Neuronal stem cell (in vitro differentiated cells): ENCODE measurements around the gene OTOP2.
"Not testable (repeated sequence)": the region's sequence is repeated elsewhere in the genome, so short reads cannot be mapped to it uniquely, and the experiment has no call there.

ENCODE experiments used
- DNase-seq: peaks from one replicate; pipeline ENCODE4 v3.0.0-alpha.2; 2013; ENCODE audit warnings: low spot score
- H2AFZ ChIP-seq: one replicate; pipeline ENCODE4 v1.6.1; 2013; ENCODE audit warnings: mild to moderate bottlenecking, low read length, inconsistent platforms
- H2AK5ac ChIP-seq: 2 replicates; pipeline ENCODE4 v1.6.1; 2013; ENCODE audit warnings: low read depth, mild to moderate bottlenecking, inconsistent platforms, low read length, moderate library complexity, mixed read lengths
- H2BK120ac ChIP-seq: 2 replicates; pipeline ENCODE4 v1.6.1; 2013; ENCODE audit warnings: low read depth, mild to moderate bottlenecking, inconsistent platforms, low read length, moderate library complexity, mixed read lengths
- H2BK12ac ChIP-seq: one replicate; pipeline ENCODE4 v1.6.1; 2013; ENCODE audit warnings: low read length, inconsistent platforms
- H2BK15ac ChIP-seq: 2 replicates; pipeline ENCODE4 v1.6.1; 2013; ENCODE audit warnings: mild to moderate bottlenecking, low read length, inconsistent platforms, mixed read lengths
- H2BK5ac ChIP-seq: one replicate; pipeline ENCODE4 v1.6.1; 2013; ENCODE audit warnings: inconsistent platforms, mild to moderate bottlenecking, low read length, moderate library complexity
- H3K14ac ChIP-seq: one replicate; pipeline ENCODE4 v1.6.1; 2013; ENCODE audit warnings: low read length, inconsistent platforms
- H3K18ac ChIP-seq: 2 replicates; pipeline ENCODE4 v1.6.1; 2013; ENCODE audit warnings: low read length, inconsistent platforms
- H3K23ac ChIP-seq: 2 replicates; pipeline ENCODE4 v1.6.1; 2013; ENCODE audit warnings: low read depth, mild to moderate bottlenecking, mixed read lengths, low read length, inconsistent platforms; ENCODE audit not compliant: poor library complexity
- H3K27ac ChIP-seq: replicated peaks from 3 replicates; pipeline ENCODE4 v1.5.1; 2013; ENCODE audit warnings: low read length, inconsistent platforms
- H3K27me3 ChIP-seq, 3 experiments: 2 replicates each; pipeline ENCODE4 v1.6.1; 2013; ENCODE audit warnings: low read length in 3 of 3, mild to moderate bottlenecking in 2 of 3, inconsistent platforms in 1 of 3, low read depth in 1 of 3, mixed read lengths in 1 of 3, moderate library complexity in 1 of 3; ENCODE audit not compliant: control insufficient read depth in 3 of 3, insufficient read depth in 3 of 3
- H3K36me3 ChIP-seq, 2 donors: replicated peaks in 1 of 2; 2 replicates each; pipeline ENCODE4 v1.6.1; 2013; ENCODE audit warnings: low read length in 2 of 2; ENCODE audit not compliant: control insufficient read depth in 2 of 2, insufficient read depth in 2 of 2
- H3K4ac ChIP-seq: 2 replicates; pipeline ENCODE4 v1.6.1; 2013; ENCODE audit warnings: inconsistent platforms, mild to moderate bottlenecking, low read length, moderate library complexity
- H3K4me1 ChIP-seq, 2 donors: 1 replicate in 1 of 2; 2 replicates in 1 of 2; pipeline ENCODE4 v1.6.1; 2013; ENCODE audit warnings: low read length in 2 of 2, low read depth in 1 of 2; ENCODE audit not compliant: control insufficient read depth in 2 of 2, insufficient read depth in 1 of 2
- H3K4me2 ChIP-seq: one replicate; pipeline ENCODE4 v1.6.1; 2013; ENCODE audit warnings: mild to moderate bottlenecking, low read length, inconsistent platforms; ENCODE audit not compliant: insufficient read depth, poor library complexity, severe bottlenecking
- H3K4me3 ChIP-seq, 2 donors: 2 replicates each; pipeline ENCODE4 v1.5.1; 2013; ENCODE audit warnings: low read length in 2 of 2, mild to moderate bottlenecking in 2 of 2, inconsistent platforms in 1 of 2, moderate library complexity in 1 of 2
- H3K79me1 ChIP-seq: one replicate; pipeline ENCODE4 v1.6.1; 2013; ENCODE audit warnings: low read depth, mild to moderate bottlenecking, inconsistent platforms, low read length, moderate library complexity
- H3K9ac ChIP-seq: one replicate; pipeline ENCODE4 v1.6.1; 2013; ENCODE audit warnings: mild to moderate bottlenecking, low read depth, low read length, inconsistent platforms; ENCODE audit not compliant: poor library complexity
- H3K9me3 ChIP-seq, 2 donors: replicated peaks in 1 of 2; 2 replicates each; pipeline versions ENCODE3 to v1.6.1; 2013; ENCODE audit warnings: low read length in 2 of 2, mild to moderate bottlenecking in 2 of 2, inconsistent platforms in 1 of 2, low read depth in 1 of 2, mixed read lengths in 1 of 2, moderate library complexity in 1 of 2; ENCODE audit not compliant: control insufficient read depth in 2 of 2, insufficient read depth in 1 of 2
- H4K8ac ChIP-seq: one replicate; pipeline ENCODE4 v1.6.1; 2013; ENCODE audit warnings: low read depth, mild to moderate bottlenecking, inconsistent platforms, low read length, moderate library complexity
- H4K91ac ChIP-seq: one replicate; pipeline ENCODE4 v1.6.1; 2013; ENCODE audit warnings: low read length, low read depth, mild to moderate bottlenecking, inconsistent platforms; ENCODE audit not compliant: poor library complexity
- WGBS, 2 donors: extraction: QIAGEN DNeasy Blood & Tissue Kit; methylation state at CpG; one replicate each; pipeline ENCODE4 v1.1.7; 2013; ENCODE audit warnings: missing lambda C conversion rate in 2 of 2, mixed read lengths in 1 of 2; ENCODE audit not compliant: insufficient read length in 2 of 2, insufficient replicate concordance in 1 of 2; ENCODE audit errors: extremely low coverage in 2 of 2; 5-methylcytosine and 5-hydroxymethylcytosine counted together

Gene OTOP2

DNA sequence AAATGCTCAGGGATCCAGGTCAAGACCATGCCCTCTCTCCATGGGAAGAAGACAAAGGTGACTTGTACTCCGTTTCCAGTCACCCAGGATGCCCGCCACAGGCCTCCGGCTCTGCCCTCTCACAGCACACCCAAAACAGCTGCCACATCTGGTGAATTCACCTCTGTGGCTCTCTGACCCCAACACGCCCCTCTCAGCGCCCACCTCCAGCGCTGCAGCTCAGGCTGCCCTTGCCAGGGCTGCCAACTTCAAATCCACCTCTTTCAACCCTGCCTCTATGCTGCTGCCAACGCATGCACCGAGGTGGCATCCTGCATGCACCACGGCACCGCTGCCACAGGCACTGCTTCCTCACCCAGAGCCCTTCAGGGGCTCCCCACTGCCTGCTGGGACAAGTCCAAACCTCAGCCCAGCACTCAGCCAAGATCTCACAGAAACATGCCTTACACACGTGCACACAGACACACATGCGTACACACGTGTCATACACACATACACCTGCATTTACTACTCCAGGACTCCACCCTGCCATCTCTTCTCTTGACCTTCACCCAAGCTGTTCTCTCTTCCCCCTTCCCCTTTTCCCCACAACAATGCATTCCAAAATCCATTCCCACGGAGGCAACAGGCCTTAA, 41.0 kb downstream of the OTOP2 start:
- Histone ChIP-seq H3K4me3 (no peak overlapping the region), H3K14ac (no peak overlapping the region), H2AK5ac (no peak overlapping the region), H2BK12ac (no peak overlapping the region), H3K4me2 (no peak overlapping the region), H3K36me3 (no peaks in the 10 kb centered on the region), H3K27me3 (peaks cover 0 to 37% (median 0%) of the 10 kb centered on the region in 3 experiments), H3K9ac (no peak overlapping the region), H3K4me1 (no peaks in the 10 kb centered on the region), H3K18ac (no peak overlapping the region), H2BK120ac (no peak overlapping the region), H2BK5ac (no peak overlapping the region), H3K9me3 (no peaks in the 10 kb centered on the region), H3K27ac (no peak overlapping the region), H3K79me1 (no peaks in the 10 kb centered on the region), H3K4ac (no peak overlapping the region), H4K8ac (no peak overlapping the region), H2AFZ (no peak overlapping the region), H2BK15ac (no peak overlapping the region), H4K91ac (no peak overlapping the region), H3K23ac (no peak overlapping the region)
- WGBS, 2 donors, result no CpG with 5 or more reads among the region's 14 CpGs
- DNase-seq, result no peak

DNA sequence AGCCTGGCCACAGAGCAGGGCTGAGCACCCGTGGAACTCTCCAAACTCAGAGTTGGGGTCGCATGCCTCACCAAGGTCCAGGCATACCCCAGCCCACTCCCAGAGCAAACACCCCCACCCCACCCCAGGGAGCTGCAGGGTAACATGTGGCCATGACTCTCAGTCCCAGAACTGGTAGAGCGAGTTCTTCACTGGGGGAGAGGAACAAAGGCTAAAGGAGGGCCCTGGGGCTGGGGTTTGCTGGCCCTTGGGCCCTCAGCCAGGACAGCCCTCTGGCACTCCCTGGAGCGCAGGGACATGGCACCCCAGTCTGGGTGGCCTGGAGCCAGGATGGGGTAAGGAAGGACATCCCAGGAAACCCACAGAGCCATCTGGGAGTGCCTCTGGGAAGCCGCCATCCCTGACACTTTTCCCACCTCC, 44.3 kb downstream of the OTOP2 start:
- no peak for DNase-seq
- no peak overlapping the region for H4K8ac ChIP-seq
- H2AFZ ChIP-seq, result no peak overlapping the region
- no peaks in the 10 kb centered on the region for H3K36me3 ChIP-seq
- H2BK5ac ChIP-seq, result peak overlapping the region; percentile 53
- no CpG with 5 or more reads among the region's 5 CpGs for WGBS, 2 donors
- H2BK15ac ChIP-seq, result no peak overlapping the region
- H3K4me1 ChIP-seq, result peaks cover 5 to 6% of the 10 kb centered on the region in 2 donors
- no peak overlapping the region for H2BK120ac ChIP-seq
- no peaks in the 10 kb centered on the region for H3K9me3 ChIP-seq
- H3K18ac ChIP-seq, result no peak overlapping the region
- H3K4me2 ChIP-seq, result no peak overlapping the region
- no peak overlapping the region for H3K14ac ChIP-seq
- no peak overlapping the region for H4K91ac ChIP-seq
- no peak overlapping the region for H3K4ac ChIP-seq
- H3K79me1 ChIP-seq, result peaks cover 2% of the 10 kb centered on the region
- H3K23ac ChIP-seq, result no peak overlapping the region
- H2AK5ac ChIP-seq, result peak overlapping the region; percentile 75
- peaks cover 2 to 56% (median 28%) of the 10 kb centered on the region in 3 experiments for H3K27me3 ChIP-seq
- no peak overlapping the region for H3K4me3 ChIP-seq
- H2BK12ac ChIP-seq, result no peak overlapping the region
- no peak overlapping the region for H3K9ac ChIP-seq
- no peak overlapping the region for H3K27ac ChIP-seq

DNA sequence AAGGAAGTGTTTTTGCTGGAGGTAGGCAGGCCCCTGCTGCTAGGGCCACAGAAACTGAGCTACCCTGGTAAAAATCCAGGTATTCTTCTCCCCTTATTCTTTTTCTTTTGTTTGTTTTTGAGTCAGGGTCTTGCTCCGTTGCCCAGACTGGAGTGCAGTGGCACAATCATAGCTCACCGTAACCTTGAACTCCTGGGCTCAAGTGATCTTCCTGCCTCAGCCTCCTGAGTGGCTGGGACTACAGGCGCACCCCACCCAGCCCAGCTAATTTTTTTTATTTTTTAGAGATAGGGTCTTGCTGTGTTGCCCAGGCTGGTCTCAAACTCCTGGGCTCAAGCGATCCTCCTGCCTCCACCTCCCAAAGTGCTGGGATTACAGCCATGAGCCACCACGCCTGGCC, 45.4 kb downstream of the OTOP2 start:
- not testable (repeated sequence) for H2BK12ac ChIP-seq, H3K79me1 ChIP-seq, H3K18ac ChIP-seq, H3K4ac ChIP-seq, H3K4me3 ChIP-seq, H2BK15ac ChIP-seq, H3K9ac ChIP-seq, H2BK5ac ChIP-seq, H2BK120ac ChIP-seq, H4K8ac ChIP-seq, H3K36me3 ChIP-seq, H3K4me2 ChIP-seq, H3K4me1 ChIP-seq, H3K9me3 ChIP-seq, H4K91ac ChIP-seq, H3K27ac ChIP-seq, H2AFZ ChIP-seq, H3K23ac ChIP-seq, DNase-seq, H2AK5ac ChIP-seq, H3K14ac ChIP-seq
- H3K27me3 ChIP-seq, result peaks cover 2 to 53% (median 36%) of the 10 kb centered on the region in 3 experiments
- no CpG with 5 or more reads among the region's 5 CpGs for WGBS, 2 donors

GRCh38 chr17:74970395-74970794, 46.3 kb downstream of the OTOP2 start:
- no peak overlapping the region for H4K91ac ChIP-seq
- H3K23ac ChIP-seq, result no peak overlapping the region
- H2AK5ac ChIP-seq, result no peak overlapping the region
- no peaks in the 10 kb centered on the region for H3K36me3 ChIP-seq
- no peak overlapping the region for H2AFZ ChIP-seq
- H3K18ac ChIP-seq, result no peak overlapping the region
- DNase-seq, result no peak
- H3K4ac ChIP-seq, result no peak overlapping the region
- H3K4me3 ChIP-seq, result no peak overlapping the region
- H3K27ac ChIP-seq, result no peak overlapping the region
- peaks cover 2% of the 10 kb centered on the region for H3K79me1 ChIP-seq
- no peak overlapping the region for H3K9ac ChIP-seq
- H3K4me2 ChIP-seq, result no peak overlapping the region
- H3K27me3 ChIP-seq, result peaks cover 2 to 53% (median 43%) of the 10 kb centered on the region in 3 experiments
- H3K14ac ChIP-seq, result no peak overlapping the region
- H2BK5ac ChIP-seq, result peak overlapping the region; percentile 44
- no peak overlapping the region for H4K8ac ChIP-seq
- no peak overlapping the region for H2BK12ac ChIP-seq
- peaks cover 5 to 6% of the 10 kb centered on the region in 2 donors for H3K4me1 ChIP-seq
- H2BK15ac ChIP-seq, result no peak overlapping the region
- H3K9me3 ChIP-seq, result no peaks in the 10 kb centered on the region
- no peak overlapping the region for H2BK120ac ChIP-seq
- WGBS, 2 donors, result no CpG with 5 or more reads among the region's 3 CpGs
